Immature natural killer cell (primary cell): ENCODE results near the gene ASAP3. TPM values are rescaled to one million over a fixed set of nuclear protein-coding genes. Genes with fewer than 3 reads are reported as not detected.
A peak's percentile ranks its signal among the peaks of the same experiment; 100 is the strongest.
"Not testable (repeated sequence)": the region's sequence is repeated elsewhere in the genome, so short reads cannot be mapped to it uniquely, and the experiment has no call there.

Experiments used
- DNase-seq, 3 donors: peaks; one replicate each; pipeline ENCODE4 v3.0.0; 2022; ENCODE audit warnings: mixed read lengths in 1 of 3
- H3K27ac Mint-ChIP-seq, 6 donors: one replicate each; pipeline ENCODE4 v1.8.0; 2020; ENCODE audit warnings: mixed read lengths in 6 of 6, mild to moderate bottlenecking in 5 of 6, inconsistent platforms in 4 of 6, moderate library complexity in 3 of 6
- H3K27me3 Mint-ChIP-seq, 3 donors: one replicate each; pipeline ENCODE4 v1.8.0; 2020 to 2021; ENCODE audit warnings: low read depth in 3 of 3, mild to moderate bottlenecking in 3 of 3, mixed read lengths in 3 of 3, moderate library complexity in 3 of 3, inconsistent platforms in 1 of 3
- H3K36me3 Mint-ChIP-seq, 3 donors: one replicate each; pipeline ENCODE4 v1.8.0; 2020; ENCODE audit warnings: mixed read lengths in 3 of 3, inconsistent platforms in 2 of 3, mild to moderate bottlenecking in 2 of 3
- H3K4me1 Mint-ChIP-seq, 2 donors: one replicate each; pipeline ENCODE4 v1.8.0; 2020; ENCODE audit warnings: inconsistent platforms in 2 of 2, mild to moderate bottlenecking in 2 of 2, mixed read lengths in 2 of 2, moderate library complexity in 1 of 2
- H3K4me3 Mint-ChIP-seq, 5 donors: one replicate each; pipeline ENCODE4 v1.8.0; 2020; ENCODE audit warnings: mild to moderate bottlenecking in 5 of 5, mixed read lengths in 5 of 5, inconsistent platforms in 3 of 5, moderate library complexity in 3 of 5
- H3K9me3 Mint-ChIP-seq, 6 donors: one replicate each; pipeline ENCODE4 v1.8.0; 2020; ENCODE audit warnings: mild to moderate bottlenecking in 6 of 6, mixed read lengths in 6 of 6, inconsistent platforms in 4 of 6, moderate library complexity in 3 of 6
- polyA plus RNA-seq, 3 donors: library from polyadenylated mRNA; unstranded; fragments of 300-500 nt; fragmentation: Illumina TruSeq; gene quantifications; one replicate each; pipeline ENCODE4 v1.2.3, GENCODE V29; 2021

The ASAP3 gene
- polyA plus RNA-seq, 3 donors from 2014 or later = not detected

DNA sequence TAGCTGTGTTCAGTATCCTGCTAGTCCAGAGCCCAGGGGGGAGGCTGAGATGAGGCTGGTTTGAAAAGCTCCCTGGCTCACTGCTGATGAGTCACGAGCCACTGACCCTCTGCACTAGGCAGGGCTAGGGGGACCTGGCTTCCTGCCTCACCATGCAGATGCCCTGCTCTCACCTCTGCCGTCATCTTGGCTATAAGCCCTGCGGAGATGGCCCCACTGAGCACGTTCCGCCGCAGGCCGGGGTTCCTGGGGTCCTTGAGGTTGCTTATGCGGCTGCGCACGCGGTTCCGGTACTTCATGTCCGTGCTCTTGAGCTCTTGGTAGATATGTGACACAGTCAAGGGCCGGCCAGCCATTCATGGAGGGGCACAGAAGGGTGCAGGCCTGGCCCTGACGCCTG is 90.3 kb downstream of the ASAP3 start:
- H3K27me3 Mint-ChIP-seq = peaks cover 6 to 8% (median 7%) of the 10 kb centered on the region in 3 donors
- H3K36me3 Mint-ChIP-seq = no peaks in the 10 kb centered on the region
- H3K27ac Mint-ChIP-seq = no peak overlapping the region
- no peak overlapping the region for H3K4me3 Mint-ChIP-seq
- DNase-seq = no peak
- H3K9me3 Mint-ChIP-seq = no peaks in the 10 kb centered on the region
- H3K4me1 Mint-ChIP-seq = no peaks in the 10 kb centered on the region

DNA sequence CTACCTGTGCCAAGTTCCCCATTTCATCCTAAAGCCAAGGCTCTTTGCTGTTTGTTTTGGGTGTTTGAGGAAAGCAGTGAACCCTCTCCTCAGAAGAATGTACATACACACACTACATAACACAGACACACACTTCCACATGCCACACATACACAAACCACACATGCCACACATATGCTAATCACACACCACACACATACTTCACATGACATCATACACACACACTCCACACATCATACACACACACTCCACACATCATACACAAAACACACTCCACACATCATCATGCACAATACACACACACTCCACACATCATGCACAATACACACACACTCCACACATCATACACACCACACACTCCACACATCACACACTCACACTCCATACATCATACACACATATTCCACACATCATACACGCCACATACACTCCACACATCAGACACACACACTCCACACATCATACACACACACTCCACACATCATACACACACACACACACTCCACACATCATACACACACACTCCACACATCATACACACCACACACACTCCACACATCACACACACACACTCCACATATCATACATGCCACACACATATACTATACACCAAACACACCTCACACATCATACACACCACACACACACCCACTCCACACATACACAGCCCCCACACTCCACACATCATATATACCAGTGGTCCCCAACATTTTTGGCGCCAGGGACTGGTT is 91.7 kb downstream of the ASAP3 start:
- Mint-ChIP-seq H3K4me3 (no peak overlapping the region), H3K27ac (no peak overlapping the region)

DNA sequence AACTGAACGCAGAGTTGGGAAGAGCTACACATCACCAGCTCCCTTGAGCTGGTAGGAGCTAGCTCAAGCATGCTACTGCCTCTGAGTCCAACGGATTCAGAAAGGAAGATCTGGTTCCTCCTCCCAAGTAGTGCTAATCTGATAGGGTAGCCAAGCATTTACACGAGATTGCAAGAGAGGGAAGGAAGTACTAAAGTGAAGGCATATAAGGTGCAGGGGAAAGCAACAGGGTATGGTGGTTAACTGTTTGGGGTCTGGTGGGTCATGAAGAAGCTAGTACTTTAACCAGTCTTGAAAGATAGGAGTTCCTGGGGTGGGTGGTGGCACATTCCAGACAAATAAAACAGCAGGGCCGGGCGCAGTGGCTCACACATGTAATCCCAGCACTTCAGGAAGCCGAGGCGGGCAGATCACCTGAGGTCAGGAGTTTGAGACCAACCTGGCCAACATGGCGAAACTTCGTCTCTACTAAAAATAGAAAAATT is 94.1 kb downstream of the ASAP3 start:
- H3K9me3 Mint-ChIP-seq = no peaks in the 10 kb centered on the region
- no peaks in the 10 kb centered on the region for H3K4me1 Mint-ChIP-seq
- H3K27me3 Mint-ChIP-seq = peaks cover 3 to 5% (median 3%) of the 10 kb centered on the region in 3 donors
- peak overlapping the region in 1 of 6 donors; percentile 22 for H3K27ac Mint-ChIP-seq
- no peak overlapping the region for H3K4me3 Mint-ChIP-seq
- H3K36me3 Mint-ChIP-seq = no peaks in the 10 kb centered on the region
- DNase-seq = no peak

More for the DNA sequence above, 91.7 kb downstream of the ASAP3 start:
- no peak for DNase-seq
- no peaks in the 10 kb centered on the region for H3K36me3 Mint-ChIP-seq
- peaks cover 7 to 8% (median 8%) of the 10 kb centered on the region in 3 donors for H3K27me3 Mint-ChIP-seq
- no peaks in the 10 kb centered on the region for H3K4me1 Mint-ChIP-seq
- H3K9me3 Mint-ChIP-seq = no peaks in the 10 kb centered on the region

DNA sequence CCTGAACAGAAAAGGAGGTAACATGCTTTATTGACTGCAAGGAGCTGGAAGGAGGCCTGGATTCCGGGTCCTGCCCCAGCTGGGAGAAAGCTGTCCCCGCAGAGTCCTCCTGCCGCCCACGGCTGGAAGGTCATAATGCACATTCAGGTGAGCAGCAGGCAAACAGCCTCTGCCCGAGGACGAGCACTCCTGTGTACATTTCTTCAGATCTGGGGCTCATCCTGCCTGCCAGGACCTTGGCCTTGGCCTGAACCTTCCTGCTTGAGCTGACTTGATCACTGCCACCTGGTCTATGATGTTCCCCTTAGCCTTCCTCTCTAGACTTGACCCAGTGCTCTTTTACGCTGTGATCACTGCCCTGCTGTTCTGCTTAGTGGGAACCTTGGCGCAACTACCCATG is 96.5 kb downstream of the ASAP3 start:
- no peak overlapping the region for H3K27ac Mint-ChIP-seq
- no peaks in the 10 kb centered on the region for H3K9me3 Mint-ChIP-seq

DNA sequence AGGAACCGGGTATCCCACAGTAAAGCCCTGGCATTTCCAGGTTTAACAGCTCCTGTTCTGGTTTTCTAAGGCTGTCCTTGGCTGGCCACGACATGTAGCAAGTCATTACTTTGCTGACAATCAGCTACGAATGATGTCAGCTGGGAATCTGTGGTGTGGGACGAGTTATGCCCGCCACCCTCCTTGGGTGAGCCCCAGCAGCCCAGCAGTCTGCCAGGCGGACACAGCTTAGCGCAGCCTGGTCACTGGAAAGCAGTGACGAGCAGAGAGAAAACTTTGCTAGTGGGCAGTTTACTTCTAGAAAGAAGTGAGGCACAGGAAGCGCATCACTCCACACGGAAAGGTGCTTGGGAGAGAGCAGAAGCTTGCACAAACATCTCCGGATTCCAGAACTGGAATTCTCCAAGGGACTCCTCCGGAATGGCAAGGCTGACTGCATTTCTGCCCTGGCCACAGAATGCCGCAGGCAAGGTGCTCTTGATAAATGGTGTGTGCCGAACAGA is 98.8 kb downstream of the ASAP3 start:
- H3K9me3 Mint-ChIP-seq = no peaks in the 10 kb centered on the region
- H3K27me3 Mint-ChIP-seq = peaks cover 1 to 7% (median 2%) of the 10 kb centered on the region in 3 donors
- no peaks in the 10 kb centered on the region for H3K4me1 Mint-ChIP-seq
- H3K27ac Mint-ChIP-seq = no peak overlapping the region
- no peak for DNase-seq
- H3K4me3 Mint-ChIP-seq = no peak overlapping the region
- H3K36me3 Mint-ChIP-seq = no peaks in the 10 kb centered on the region

More for the DNA sequence above, 96.5 kb downstream of the ASAP3 start:
- Mint-ChIP-seq H3K4me3 (no peak overlapping the region), H3K27me3 (peaks cover 0 to 5% (median 4%) of the 10 kb centered on the region in 3 donors), H3K36me3 (no peaks in the 10 kb centered on the region), H3K4me1 (no peaks in the 10 kb centered on the region)
- no peak for DNase-seq

DNA sequence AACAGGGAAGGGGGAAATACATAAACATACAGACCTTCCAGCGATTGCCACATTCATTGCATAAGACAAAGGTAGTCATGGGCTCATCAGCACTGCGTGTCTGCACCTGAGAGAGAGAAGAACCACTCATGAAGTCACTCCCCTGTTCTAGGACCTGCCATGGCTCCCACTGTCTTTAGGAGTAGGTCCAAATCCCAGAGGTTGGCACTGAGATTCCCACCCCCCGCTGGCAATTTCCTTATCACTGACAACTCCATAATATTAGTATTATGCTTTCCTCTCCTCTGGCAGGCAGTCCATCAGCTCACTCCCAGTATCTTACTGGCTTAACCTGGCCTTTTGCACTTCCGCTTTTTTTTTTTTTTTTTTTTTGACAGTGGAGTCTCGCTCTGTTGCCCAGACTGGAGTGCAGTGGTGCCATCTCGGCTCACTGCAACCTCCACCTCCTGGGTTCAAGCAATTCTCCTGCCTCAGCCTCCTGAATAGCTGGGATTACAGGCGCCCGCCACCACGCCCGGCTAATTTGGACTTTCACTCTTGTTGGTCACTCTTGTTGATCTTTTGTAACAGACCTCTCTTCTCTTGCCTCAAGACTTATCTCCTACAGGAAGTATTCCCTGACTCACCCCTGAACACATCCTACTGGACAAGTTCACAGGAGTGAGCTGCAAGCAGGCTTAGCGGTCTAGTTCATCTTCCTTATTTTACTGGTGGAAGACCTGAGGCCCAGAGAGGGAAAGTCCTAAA is 99.5 kb downstream of the ASAP3 start:
- peak overlapping the region in 1 of 6 donors; percentile 2 for H3K27ac Mint-ChIP-seq
- no peaks in the 10 kb centered on the region for H3K36me3 Mint-ChIP-seq
- H3K27me3 Mint-ChIP-seq = peaks cover 1 to 4% (median 2%) of the 10 kb centered on the region in 3 donors
- no peaks in the 10 kb centered on the region for H3K4me1 Mint-ChIP-seq
- H3K9me3 Mint-ChIP-seq = no peaks in the 10 kb centered on the region
- DNase-seq = no peak
- no peak overlapping the region for H3K4me3 Mint-ChIP-seq

DNA sequence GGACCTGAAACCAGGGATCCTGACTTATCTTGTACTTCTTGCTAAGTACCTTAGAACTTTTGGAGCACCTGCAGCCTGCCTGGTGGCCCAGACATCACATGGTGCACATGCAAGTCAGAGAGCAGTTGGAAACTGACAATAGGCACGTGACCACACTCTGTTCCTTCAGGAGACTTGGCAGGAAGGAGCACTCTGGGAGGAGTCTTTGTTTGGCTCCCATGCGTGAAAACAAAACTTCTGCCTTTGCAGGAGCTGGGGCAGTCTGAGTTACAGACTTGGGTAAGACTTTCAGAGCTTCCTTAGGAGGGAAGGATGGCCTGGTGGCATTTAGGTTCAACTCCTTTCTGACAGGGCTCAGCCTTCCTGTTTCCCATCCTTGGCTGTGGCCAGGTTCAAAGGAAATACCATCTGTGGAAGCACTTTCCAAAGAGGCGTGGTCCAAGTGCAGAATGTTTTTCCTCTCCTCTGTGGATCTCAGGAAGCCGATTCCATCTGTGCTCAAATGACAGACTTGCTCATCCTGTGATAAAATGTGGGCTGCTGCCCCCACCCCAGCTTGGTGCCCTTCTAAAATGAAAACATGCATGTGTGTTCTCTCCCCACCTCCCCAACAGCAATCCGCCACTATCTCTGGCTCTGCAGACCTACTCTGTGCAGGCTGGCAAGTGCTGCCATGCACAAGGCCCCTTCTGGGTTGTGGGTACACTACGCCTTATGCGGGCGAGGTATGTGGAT is 100.2 kb downstream of the ASAP3 start:
- no peaks in the 10 kb centered on the region for H3K9me3 Mint-ChIP-seq
- peak overlapping the region in 1 of 6 donors; percentile 2 for H3K27ac Mint-ChIP-seq
- DNase-seq = no peak
- H3K4me1 Mint-ChIP-seq = no peaks in the 10 kb centered on the region
- H3K36me3 Mint-ChIP-seq = no peaks in the 10 kb centered on the region
- no peak overlapping the region for H3K4me3 Mint-ChIP-seq
- H3K27me3 Mint-ChIP-seq = peaks cover 1 to 4% (median 2%) of the 10 kb centered on the region in 3 donors

DNA sequence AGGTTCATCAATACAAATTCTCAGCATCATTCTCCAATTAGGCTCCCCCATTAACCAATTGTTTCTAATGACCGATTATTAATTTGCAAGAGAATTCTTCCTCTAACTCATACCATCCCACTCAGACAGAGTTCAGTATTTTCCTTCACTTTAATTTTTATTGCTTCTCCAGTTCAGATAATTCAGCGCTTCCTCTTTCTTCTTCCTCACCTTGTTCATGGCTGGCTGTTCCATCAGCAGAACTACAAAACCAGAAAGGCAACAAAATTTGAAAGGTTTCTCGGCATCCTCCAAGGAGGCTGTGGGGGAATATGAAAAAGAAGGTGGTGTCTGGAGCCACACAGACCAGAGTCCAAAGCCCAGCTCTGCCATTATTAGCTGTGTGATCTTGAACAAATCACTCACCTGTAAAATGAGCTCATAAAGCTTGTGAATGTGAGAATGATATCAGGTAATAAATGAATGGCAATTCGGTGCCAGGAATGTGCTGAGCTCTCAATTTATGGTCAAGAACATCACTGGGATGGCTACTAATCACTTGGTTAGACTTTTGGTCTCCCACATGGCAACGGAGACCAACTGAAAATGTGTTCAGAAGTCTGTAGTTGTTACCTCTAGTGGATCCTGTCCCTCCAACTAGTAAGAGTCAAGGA is 102.6 kb downstream of the ASAP3 start:
- H3K27me3 Mint-ChIP-seq = peaks cover 1 to 2% (median 2%) of the 10 kb centered on the region in 3 donors
- no peaks in the 10 kb centered on the region for H3K36me3 Mint-ChIP-seq
- no peak for DNase-seq
- H3K4me3 Mint-ChIP-seq = no peak overlapping the region
- H3K9me3 Mint-ChIP-seq = no peaks in the 10 kb centered on the region
- H3K4me1 Mint-ChIP-seq = no peaks in the 10 kb centered on the region
- H3K27ac Mint-ChIP-seq = peak overlapping the region in 2 of 6 donors; percentile 13 to 81

DNA sequence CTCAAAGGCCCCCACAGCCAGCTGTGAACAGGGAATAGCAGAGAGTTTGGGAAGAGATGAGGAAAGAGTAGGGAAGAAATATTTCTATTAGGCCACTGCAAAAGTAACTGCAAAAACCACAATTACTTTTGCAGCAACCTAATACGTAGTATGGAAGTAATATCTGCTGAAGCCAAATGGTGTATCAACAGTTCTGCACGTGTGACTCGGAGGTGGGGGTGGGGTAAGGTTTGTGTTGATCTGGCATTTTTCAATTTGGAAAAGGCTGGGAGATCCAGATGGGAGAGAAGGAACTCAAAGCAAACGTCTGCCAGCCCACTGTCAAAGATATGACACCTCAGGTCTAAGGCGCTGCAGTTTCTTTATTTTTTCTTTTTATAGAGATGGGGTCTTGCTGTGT is 103.3 kb downstream of the ASAP3 start:
- no peaks in the 10 kb centered on the region for H3K36me3 Mint-ChIP-seq
- H3K27ac Mint-ChIP-seq = no peak overlapping the region
- H3K4me1 Mint-ChIP-seq = no peaks in the 10 kb centered on the region
- H3K4me3 Mint-ChIP-seq = no peak overlapping the region
- H3K9me3 Mint-ChIP-seq = no peaks in the 10 kb centered on the region
- no peak for DNase-seq
- H3K27me3 Mint-ChIP-seq = peaks cover 1 to 2% (median 2%) of the 10 kb centered on the region in 3 donors

DNA sequence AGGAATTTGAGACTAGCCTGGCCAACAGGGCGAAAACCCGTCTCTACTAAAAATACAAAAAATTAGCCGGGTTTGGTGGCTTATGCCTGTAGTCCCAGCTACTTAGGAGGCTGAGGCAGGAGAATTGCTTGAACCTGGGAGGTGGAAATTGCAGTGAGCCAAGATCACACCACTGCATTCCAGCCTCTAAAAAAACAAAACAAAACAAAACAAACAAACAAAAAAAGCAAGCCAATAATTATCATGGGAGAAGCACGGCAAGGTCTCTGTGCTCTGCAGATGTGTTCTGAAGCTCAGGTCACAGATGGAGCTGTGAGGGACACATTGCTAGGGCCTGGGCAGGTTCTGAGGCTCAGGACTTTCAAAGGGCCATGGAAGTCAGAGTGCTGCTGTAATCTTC is 103.7 kb downstream of the ASAP3 start:
- not testable (repeated sequence) for H3K27ac Mint-ChIP-seq, H3K27me3 Mint-ChIP-seq, DNase-seq, H3K9me3 Mint-ChIP-seq, H3K36me3 Mint-ChIP-seq, H3K4me3 Mint-ChIP-seq, H3K4me1 Mint-ChIP-seq

Other genes starting within 250 kb of the ASAP3 start
- 100 to 1,000 TPM; 133 to 212 (median 158) TPM for gene HNRNPR, start 139.9 kb downstream of the ASAP3 start, polyA plus RNA-seq
- 1 to 10 TPM in 1 of 3 donors, under 1 TPM in 1, not detected in 1; 0.60 to 5.4 TPM for gene ZNF436, start 114.3 kb downstream of the ASAP3 start, polyA plus RNA-seq
- 1 to 10 TPM in 2 of 3 donors, under 1 TPM in 1; 0.71 to 2.4 (median 1.1) TPM for gene TCEA3, start 59.4 kb downstream of the ASAP3 start, polyA plus RNA-seq
- 1 to 10 TPM in 2 of 3 donors, under 1 TPM in 1; 0.28 to 1.3 (median 1.2) TPM for gene E2F2, start 47.1 kb upstream of the ASAP3 start, polyA plus RNA-seq
- gene ID3, start 75.3 kb upstream of the ASAP3 start, polyA plus RNA-seq = 1 to 10 TPM in 1 of 3 donors, under 1 TPM in 1, not detected in 1; 0.28 to 2.5 TPM
- gene RPL11, start 207.6 kb upstream of the ASAP3 start, polyA plus RNA-seq = 100 to 1,000 TPM; 524 to 763 (median 531) TPM